GM19372 (cell line): ENCODE results near the gene BTBD7.
"Not testable (repeated sequence)": the region's sequence is repeated elsewhere in the genome, so short reads cannot be mapped to it uniquely, and the experiment has no call there.

Experiments used
- ATAC-seq: cut with Tn5 transposase; IDR thresholded peaks from one replicate; pipeline ENCODE4 v1.9.1; 2021; ENCODE audit warnings: mild to moderate bottlenecking, low read depth, moderate library complexity; ENCODE audit not compliant: unreplicated experiment

The BTBD7 gene

GRCh38 chr14:93332853-93333630 lies at the start of gene BTBD7:
BTBD7 (minus strand) TSS chr14:93333036; CDS start chr14:93296051, 36,985 bp downstream.
- peak; percentile 70 for ATAC-seq

DNA sequence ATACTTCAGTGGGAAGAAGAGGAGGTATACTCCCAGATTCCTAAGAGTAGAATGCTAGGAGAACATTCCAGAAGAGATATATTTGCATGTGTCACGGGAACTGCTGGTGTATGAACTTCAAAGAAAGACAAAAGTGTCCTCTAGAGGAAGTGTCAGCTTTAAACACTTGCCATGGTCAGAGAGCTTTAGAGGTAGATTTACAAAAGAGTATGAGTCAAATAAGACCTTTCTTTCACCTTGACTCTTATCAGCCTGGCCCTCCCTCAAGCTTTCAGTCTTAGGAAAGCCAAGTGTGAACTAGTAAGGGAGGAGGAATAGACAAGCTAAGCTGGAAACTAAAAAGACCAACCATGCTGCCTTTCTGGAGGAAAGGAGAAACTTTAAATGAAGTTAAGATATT lies 48.8 kb upstream of the BTBD7 start:
- ATAC-seq = peak; percentile 54

GRCh38 chr14:93379831-93380230 lies 47.0 kb upstream of the BTBD7 start:
- no peak for ATAC-seq

DNA sequence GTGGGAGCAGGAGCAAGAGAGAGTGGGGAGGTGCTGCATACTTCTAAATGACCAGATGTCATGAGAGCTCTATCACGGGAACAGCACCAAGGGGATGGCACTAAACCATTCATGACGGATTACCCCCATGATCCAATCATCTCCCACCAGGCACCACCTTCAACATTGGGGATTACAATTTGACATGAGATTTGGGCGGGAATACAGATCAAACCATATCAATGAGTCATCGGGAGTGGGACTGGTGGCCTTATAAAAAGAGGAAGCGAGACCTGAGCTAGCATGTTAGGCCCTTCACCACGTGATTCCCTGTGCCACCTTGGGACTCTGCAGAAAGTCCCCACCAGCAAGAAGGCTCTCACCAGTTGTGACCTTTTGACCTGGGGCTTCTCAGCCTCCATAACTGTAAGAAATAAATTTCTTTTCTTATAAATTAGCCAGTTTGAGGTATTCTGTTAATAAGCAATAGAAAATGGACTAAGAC lies 42.9 kb upstream of the BTBD7 start:
- ATAC-seq = peak; percentile 96

GRCh38 chr14:93369713-93370266 lies 37.0 kb upstream of the BTBD7 start:
- peak; percentile 88 for ATAC-seq

- peak; percentile 25 for ATAC-seq
Measured at GRCh38 chr14:93368996-93369712, 36.3 kb upstream of the BTBD7 start.

DNA sequence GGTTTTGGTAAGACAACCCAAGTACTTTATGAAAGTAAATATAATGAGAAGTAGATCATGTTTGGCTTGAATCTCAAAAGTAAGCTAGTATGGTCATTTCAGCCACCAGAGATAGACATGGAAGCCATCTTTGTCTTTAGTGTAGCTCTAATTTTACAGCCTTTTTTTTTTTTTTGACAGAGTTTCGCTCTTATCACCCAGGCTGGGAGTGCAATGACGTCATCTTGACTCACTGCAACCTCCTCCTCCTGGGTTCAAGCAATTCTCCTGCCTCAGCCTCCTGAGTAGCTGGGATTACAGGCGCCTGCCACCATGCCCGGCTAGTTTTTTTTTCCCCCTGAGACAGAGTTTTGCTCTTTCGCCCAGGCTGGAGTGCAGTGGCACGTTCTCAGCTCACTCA lies 22.0 kb upstream of the BTBD7 start:
- ATAC-seq = not testable (repeated sequence)

DNA sequence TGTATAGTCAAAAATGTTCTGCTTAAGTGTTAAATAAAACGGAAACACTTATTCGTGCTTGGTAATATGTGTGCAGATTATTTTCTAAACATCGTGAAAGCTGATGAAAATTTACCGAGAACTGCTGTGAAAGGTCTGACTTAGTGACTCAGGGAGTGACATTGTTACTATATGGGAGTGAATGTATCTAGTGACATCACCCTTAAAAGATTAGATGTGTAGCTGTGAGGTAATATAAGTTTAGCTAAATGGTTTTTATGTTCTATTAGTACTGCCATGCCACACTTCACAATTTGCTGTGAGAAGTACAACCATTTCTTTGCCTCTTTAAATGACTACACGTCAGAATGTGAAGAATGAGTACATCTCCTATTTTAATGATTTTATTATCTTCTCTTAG lies 15.5 kb upstream of the BTBD7 start:
- ATAC-seq = no peak

DNA sequence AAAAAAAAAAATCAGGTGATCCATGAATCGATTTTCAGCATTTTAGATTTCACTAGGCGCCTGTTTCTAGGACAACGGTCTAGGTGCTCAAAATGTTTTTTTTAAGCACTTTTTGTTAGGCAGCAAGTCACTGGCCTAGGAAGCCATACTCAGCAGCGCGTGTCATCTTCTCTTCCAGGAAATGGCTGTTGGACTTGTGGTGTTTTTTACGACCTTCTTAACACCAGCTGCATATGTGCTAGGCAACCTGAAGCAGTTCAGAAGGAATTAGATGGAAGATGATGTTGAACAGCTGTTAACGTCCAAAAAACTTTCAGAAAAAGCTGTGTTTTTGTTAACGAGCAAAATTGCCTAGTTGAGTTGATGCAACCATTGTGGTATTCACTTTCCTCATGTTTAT lies 15.0 kb upstream of the BTBD7 start:
- no peak for ATAC-seq

DNA sequence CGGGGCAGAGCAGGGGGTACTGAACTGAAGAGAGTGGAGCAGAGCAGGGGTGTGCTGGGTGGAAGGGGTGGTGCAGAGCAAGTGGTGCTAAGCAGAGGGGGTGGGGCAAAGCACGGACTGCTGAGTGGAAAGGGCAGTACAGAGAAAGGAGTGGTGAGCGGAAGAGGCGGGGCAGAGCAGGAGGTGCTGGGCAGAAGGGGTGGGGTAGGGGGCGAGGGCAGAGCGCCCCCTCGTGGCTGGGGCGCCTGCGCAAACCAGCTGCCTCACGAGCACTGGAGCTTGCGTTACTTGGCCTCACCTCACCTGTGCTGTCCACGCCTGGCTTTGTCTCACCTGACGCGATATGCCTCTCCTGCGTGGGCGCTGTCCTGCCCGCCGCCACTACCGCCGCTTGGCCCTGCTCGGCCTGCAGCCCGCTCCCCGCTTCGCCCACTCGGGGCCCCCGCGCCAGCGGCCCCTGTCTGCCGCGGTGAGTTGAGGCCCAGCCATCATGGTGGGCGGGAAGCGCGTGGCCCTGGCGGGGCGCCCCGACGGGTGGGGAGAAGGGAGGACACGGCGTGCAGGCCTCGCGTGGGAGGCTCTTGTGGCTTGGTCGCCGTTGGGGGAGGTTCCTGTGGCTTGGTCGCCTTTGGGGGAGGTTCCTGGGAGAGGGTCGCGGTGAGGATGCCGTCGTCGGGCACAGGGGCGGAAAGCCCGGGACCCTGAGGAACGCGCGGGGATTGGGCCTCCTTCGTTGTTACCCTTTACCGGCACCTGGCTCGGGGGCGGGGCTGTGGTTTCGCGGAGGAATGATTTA lies 14.3 kb upstream of the BTBD7 start, which contains the start of gene COX8C:
Gene COX8C (plus strand): TSS at position 257 of the 796 bp plus-strand sequence. CDS start 87 bp downstream, at position 344.
- ATAC-seq = no peak

DNA sequence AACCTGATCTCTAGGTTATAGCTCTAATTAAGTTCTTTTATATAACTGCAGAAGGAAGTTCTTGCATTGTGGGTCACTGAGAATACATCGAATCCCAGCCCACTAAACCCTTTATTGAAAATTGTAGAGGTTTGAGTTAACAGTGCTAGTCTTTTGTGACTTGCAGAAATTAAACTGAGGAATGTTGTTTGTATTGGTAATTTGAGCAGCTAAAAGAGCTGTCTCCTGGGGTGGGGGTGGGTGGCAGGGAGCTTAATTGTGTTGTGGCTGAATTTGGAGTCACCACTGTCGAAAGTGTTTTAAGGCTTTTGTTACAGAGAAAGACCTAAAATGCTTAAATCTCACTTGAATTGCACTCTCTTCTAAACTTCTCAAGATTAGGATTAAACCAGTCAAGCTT lies 11.0 kb upstream of the BTBD7 start:
- no peak for ATAC-seq

GRCh38 chr14:93343266-93343665 lies 10.4 kb upstream of the BTBD7 start:
- no peak for ATAC-seq

DNA sequence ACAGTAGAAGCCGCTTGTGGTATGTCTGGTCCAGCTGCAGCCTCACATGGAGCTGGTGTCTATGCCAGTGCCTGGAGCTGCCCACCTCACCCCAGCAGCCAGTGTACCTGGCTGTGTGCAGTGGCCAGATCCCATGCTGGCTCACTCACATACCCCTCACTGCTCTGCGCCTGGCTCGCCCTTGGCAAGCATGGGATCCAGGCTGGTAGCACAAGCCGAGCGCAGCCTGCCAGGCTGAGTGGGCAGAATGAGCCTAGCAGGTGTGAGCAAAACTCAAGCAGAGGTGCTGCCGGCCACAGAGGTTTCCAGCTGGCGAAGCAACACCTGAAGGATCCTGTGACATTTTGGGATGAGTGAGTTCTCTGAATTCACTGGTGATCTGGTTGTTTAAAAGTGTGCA lies 5.0 kb upstream of the BTBD7 start:
- ATAC-seq = no peak

- no peak for ATAC-seq
Measured at GRCh38 chr14:93337143-93337753, 4.4 kb upstream of the BTBD7 start.

GRCh38 chr14:93333631-93334103 lies 831 bp upstream of the BTBD7 start:
- no peak for ATAC-seq

- peak; percentile 51 for ATAC-seq
Measured at GRCh38 chr14:93332397-93332852, 411 bp downstream of the BTBD7 start.

DNA sequence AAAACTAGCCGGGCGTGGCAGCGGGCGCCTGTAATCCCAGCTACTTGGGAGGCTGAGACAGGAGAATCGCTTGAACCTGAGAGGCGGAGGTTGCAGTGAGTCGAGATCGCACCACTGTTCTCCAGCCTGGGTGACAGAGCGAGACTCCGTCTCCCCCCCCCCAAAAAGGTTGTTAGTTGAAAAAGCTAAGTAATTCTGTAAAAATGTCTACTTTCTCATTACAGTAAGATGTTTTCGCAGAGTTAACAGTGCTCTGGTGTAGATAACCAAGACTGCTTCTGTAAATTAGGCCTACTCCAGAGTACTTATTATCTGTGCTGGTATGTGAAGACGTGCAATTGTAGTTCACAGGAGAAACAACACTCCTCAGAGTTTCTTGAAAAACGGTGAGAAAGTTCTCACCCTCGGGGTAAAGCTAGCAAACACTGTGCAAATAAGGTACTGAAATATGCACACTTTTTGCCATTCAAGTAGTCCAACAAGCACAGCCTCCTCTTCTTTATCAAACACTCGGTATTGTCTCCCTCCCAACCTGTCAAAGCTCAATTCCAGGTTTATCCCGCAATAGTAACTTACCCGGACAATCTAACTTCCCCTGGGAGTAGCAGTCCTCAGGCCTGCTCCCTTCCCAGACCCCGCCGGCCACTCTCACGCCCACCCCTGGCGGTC lies 974 bp downstream of the BTBD7 start:
- peak; percentile 0 for ATAC-seq

DNA sequence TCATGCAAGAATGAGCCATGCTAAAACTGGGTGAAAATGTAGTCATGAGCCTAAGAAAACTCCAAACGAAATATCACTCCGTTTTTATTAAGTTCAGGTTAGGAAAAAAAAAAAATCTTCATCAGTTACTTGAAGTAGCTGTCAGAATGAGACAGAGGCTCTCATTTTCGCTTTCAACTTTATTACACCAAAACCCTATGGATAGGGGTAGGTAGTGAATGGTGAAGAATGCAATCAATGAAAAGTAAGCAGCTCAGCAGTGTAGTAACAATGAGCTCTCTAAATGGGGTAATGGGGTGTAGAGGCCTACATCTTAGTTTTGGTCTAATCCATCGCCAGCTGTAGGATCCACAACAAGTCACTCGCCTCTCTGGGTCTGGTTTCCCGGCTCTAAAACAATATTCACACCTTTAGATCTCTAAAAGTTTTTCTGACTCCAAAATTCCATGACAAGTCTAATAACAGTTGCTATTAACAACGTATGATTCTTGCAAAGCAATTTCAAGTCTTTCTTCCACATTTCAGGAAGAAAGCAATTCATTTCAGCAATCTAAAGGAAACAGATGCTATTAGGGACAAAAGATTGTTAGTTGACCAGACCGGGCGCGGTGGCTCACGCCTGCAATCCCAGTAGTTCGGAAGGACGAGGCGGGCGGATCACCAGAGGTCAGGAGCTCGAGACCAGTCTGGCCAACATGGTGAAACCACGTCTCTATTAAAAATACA lies 1.7 kb downstream of the BTBD7 start:
- ATAC-seq = no peak

DNA sequence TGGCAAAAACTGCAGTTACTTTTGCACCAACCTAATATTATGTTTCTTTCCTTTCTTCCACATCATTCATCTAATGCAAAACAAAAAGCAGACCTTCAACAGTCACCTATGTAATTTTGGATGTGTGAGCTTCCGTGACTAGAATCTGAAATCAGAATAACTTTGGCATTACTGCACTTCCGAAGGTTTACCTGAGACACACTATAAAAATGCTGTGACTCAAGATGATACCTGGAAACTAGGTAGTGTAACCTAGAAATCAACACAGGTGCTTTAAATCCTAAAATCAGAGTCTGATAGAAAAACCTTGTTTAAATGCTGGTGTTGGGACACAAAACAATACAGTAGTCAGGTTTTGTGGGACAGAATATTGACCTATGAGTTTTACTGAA lies 2.2 kb downstream of the BTBD7 start:
- ATAC-seq = no peak
